GM12801 (cell line): ENCODE measurements around the gene CDH23.

ENCODE experiments used
- TF ChIP-seq, protein P1 (sequence below): IDR thresholded peaks from one replicate; pipeline ENCODE4 v1.5.1; 2011; ENCODE audit warnings: control low read depth; ENCODE audit not compliant: insufficient read length; ENCODE audit errors: extremely low read depth

CDH23 gene

GRCh38 chr10:71656220-71656619 is 259.5 kb downstream of the CDH23 start:
- TF ChIP-seq, protein P1, sequence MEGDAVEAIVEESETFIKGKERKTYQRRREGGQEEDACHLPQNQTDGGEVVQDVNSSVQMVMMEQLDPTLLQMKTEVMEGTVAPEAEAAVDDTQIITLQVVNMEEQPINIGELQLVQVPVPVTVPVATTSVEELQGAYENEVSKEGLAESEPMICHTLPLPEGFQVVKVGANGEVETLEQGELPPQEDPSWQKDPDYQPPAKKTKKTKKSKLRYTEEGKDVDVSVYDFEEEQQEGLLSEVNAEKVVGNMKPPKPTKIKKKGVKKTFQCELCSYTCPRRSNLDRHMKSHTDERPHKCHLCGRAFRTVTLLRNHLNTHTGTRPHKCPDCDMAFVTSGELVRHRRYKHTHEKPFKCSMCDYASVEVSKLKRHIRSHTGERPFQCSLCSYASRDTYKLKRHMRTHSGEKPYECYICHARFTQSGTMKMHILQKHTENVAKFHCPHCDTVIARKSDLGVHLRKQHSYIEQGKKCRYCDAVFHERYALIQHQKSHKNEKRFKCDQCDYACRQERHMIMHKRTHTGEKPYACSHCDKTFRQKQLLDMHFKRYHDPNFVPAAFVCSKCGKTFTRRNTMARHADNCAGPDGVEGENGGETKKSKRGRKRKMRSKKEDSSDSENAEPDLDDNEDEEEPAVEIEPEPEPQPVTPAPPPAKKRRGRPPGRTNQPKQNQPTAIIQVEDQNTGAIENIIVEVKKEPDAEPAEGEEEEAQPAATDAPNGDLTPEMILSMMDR: no peak

DNA sequence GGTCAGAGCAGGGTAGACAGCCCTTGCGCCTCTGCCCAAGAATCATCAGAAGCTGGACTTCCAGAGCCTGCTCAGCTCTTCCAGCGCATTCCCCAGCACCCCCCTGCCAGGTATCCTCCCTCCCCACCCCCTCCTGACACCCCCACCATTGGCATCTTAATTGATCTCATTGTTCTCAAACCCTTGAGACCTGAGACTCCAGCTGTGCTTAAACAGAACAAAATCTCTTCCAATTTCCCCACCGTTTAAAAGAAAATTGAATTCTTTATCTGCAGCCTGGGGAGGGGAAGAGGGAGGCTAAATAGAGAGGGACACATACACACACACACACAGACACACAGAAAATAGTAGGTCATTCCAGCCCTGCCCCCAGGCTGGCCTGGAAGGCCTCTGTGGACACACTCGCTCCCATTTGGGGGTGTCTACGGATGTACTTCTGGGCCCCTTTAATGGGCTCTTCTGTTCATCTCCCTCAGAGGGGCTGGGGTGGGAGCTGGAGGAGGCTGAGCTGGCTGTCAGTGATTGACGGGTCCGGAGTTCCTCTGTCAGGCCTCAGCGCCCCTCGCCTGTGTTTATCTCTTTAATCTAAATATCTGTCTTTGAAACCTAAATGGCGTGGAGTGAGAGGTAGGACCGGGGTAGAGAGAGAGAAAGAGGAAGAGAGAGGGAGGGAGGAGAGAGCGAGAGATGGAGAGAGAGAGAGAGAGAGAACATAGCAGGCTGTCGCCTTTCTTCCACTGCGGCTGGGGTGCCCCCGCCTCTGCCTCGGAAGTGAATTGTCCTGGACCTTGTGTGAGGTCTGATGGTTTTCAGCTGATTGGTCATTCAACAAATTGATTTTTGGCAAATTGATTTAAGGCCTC is 261.1 kb downstream of the CDH23 start:
- TF ChIP-seq, protein P1: no peak

GRCh38 chr10:71658467-71658745 is 261.7 kb downstream of the CDH23 start:
- TF ChIP-seq, protein P1: no peak

GRCh38 chr10:71659111-71659634 is 262.5 kb downstream of the CDH23 start:
- TF ChIP-seq, protein P1: no peak

DNA sequence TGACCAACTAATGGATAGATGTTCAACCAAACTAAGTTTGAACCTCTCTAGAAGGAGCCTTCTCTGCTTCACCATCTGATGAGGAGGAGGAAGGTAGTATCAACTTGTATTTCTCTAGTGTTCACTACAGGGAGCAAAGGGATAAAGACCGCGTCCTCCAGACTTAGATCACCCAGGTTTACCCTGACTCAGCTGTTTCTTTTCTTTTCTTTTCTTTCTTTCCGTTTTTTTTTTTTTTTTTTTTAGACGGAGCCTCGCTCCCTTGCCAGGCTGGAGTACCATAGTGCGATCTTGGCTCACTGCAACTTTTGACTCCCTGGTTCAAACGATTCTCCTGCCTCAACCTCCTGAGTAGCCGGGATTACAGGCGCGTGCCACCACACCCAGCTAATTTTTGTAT is 263.0 kb downstream of the CDH23 start:
- TF ChIP-seq, protein P1: no peak

DNA sequence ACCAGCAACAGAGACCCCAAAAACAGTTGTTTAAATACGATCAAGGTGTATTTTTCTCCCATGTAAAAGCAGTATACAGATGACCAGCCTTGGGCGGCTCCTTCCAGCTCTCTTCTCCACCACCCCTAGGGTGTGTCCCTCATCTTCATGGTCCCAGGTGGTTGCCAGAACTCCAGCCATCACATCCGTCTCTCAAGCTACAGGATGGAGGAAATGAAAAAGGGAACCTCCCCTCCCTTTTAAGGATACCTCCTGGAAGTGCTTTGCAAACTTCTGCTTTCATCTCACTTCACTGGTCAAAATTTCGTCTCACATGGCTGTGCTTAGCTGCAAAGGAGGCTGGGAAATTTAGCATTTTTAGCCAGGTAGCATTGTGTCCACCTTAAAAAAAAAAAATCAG is 263.6 kb downstream of the CDH23 start:
- TF ChIP-seq, protein P1: no peak

DNA sequence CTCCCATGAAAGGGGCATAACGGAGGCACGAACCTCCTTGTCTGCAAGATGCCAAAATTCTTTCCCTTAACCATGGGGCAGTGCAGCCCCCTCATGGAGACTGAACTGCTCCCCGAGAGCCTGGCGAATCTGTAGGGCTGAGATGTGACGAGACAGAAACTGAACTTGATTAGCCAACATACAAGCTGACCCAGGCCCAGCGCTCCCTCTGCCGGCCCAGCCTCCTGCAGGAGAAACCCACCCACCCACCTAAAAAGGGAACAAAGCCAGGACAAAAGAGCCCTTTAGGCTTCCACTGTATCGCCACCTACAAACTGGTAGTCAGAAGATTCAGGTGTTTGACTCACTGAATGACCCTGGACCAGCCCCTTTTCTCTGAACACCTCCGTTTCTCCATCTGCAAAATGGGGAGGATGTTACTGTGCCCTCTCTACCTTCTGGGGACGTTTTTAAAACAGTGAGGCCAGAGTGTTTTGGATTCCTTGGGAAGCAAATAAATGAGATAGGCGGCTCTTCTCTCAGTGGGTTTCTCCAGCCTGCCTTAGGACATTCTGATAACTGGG is 264.4 kb downstream of the CDH23 start:
- TF ChIP-seq, protein P1: no peak
